Tibial nerve (tissue), 4 donors: ENCODE data around the gene BRD7. TPM values are rescaled to one million over a fixed set of nuclear protein-coding genes. Genes with fewer than 3 reads are reported as not detected.

Experiments used
- DNase-seq, 2 donors: peaks; one replicate each; pipeline ENCODE4 v3.0.0-alpha.2; 2019; ENCODE audit warnings: low spot score in 2 of 2
- H3K27ac ChIP-seq, 4 donors: fragments of 200-600 bp; sonication (generic) in 3 of 4; one replicate each; pipeline ENCODE4 v1.5.1; 2017 to 2019; ENCODE audit warnings: mild to moderate bottlenecking in 1 of 4
- H3K27me3 ChIP-seq, 2 donors: fragments of 200-600 bp; sonication (generic) in 1 of 2; one replicate each; pipeline versions ENCODE4 v1.5.1 to v1.6.0; 2017 to 2019
- H3K36me3 ChIP-seq, 3 donors: fragments of 200-600 bp; sonication (generic); one replicate each; pipeline ENCODE4 v1.5.1; 2018 to 2019
- H3K4me1 ChIP-seq, 4 donors: fragments of 200-600 bp; sonication (generic) in 3 of 4; one replicate each; pipeline ENCODE4 v1.5.1; 2017 to 2019
- H3K4me3 ChIP-seq, 4 donors: fragments of 200-600 bp; sonication (generic) in 3 of 4; one replicate each; pipeline ENCODE4 v1.5.1; 2017 to 2019; ENCODE audit warnings: mild to moderate bottlenecking in 1 of 4, moderate library complexity in 1 of 4
- H3K9me3 ChIP-seq, 4 donors: fragments of 200-600 bp; sonication (generic) in 3 of 4; one replicate each; pipeline ENCODE4 v1.5.1; 2017 to 2019
- EP300 ChIP-seq, 2 donors: sonication (generic); formaldehyde crosslinking; IDR thresholded peaks; one replicate each; pipeline ENCODE4 v1.6.1; 2017; ENCODE audit warnings: antibody characterized with exemption in 2 of 2, mild to moderate bottlenecking in 1 of 2
- POLR2A ChIP-seq, 2 donors: fragments of 450-650 bp; IDR thresholded peaks; one replicate each; pipeline ENCODE4 v1.6.1; 2017; ENCODE audit warnings: antibody characterized with exemption in 2 of 2, mild to moderate bottlenecking in 2 of 2, moderate library complexity in 2 of 2
- WGBS, 2 donors: methylation state at CpG; one replicate each; pipeline ENCODE4 v1.1.5; 2018; 5-methylcytosine and 5-hydroxymethylcytosine counted together
- total RNA-seq, 4 donors: library from RNA; depleted of rRNA; stranded (reverse); fragments of >200 nt; gene quantifications; one replicate each; pipeline ENCODE4 v1.1.0, GENCODE V29; 2016
- TF ChIP-seq, protein P1 (sequence below), 5 experiments: fragments of 200-600 bp in 3 of 5; fragments of 450-650 bp in 2 of 5; sonication (generic) in 3 of 5; IDR thresholded peaks; one replicate each; pipeline ENCODE4 v1.5.1; 2016 to 2019; ENCODE audit warnings: antibody characterized with exemption in 5 of 5, mild to moderate bottlenecking in 3 of 5, moderate library complexity in 2 of 5

The BRD7 gene
- total RNA-seq, 4 donors from 2014 or later: 35.4 to 55.7 (median 41.6) TPM

DNA sequence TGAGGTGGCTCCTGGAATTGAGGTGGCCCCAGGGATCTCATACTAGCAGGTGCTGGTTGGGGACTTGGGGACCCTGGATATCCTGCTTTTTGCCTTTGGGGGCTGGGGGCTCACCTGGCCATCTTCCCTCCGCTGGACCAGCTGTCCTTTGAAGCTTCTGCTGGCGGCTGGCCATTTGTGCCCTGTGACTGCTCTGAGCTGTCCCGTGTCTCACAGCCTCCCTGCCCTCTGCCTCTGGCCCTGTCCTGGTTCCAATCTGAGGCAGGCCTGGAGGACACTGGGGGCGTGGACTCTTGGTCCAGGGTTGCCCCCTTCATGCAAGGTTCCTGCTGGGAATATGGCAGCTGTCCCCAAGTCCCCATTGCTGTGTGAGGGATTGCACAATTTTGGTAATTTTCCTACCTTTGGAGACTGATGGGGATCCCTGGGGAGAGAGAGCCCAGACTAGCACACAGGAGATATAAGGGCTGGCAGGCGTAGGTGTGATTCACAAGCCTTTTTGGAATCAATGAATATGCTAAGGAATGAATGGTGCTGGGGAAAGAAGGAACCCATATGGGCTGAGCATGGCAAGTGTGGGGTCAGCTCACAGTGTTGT is 83.3 kb downstream of the BRD7 start:
- H3K4me1 ChIP-seq: peaks cover 0 to 45% (median 23%) of the 10 kb centered on the region in 4 donors
- peaks cover 0 to 13% (median 0%) of the 10 kb centered on the region in 3 donors for H3K36me3 ChIP-seq
- TF ChIP-seq POLR2A (IDR thresholded peaks at IDR 0.05): no peak
- H3K4me3 ChIP-seq: no peak overlapping the region
- no peak for DNase-seq
- H3K27ac ChIP-seq: no peak overlapping the region
- H3K9me3 ChIP-seq: peaks cover 0 to 7% (median 0%) of the 10 kb centered on the region in 4 donors
- WGBS, 2 donors: 55 to 64% methylated on average over 5 of the region's 5 CpGs
- no peaks in the 10 kb centered on the region for H3K27me3 ChIP-seq

DNA sequence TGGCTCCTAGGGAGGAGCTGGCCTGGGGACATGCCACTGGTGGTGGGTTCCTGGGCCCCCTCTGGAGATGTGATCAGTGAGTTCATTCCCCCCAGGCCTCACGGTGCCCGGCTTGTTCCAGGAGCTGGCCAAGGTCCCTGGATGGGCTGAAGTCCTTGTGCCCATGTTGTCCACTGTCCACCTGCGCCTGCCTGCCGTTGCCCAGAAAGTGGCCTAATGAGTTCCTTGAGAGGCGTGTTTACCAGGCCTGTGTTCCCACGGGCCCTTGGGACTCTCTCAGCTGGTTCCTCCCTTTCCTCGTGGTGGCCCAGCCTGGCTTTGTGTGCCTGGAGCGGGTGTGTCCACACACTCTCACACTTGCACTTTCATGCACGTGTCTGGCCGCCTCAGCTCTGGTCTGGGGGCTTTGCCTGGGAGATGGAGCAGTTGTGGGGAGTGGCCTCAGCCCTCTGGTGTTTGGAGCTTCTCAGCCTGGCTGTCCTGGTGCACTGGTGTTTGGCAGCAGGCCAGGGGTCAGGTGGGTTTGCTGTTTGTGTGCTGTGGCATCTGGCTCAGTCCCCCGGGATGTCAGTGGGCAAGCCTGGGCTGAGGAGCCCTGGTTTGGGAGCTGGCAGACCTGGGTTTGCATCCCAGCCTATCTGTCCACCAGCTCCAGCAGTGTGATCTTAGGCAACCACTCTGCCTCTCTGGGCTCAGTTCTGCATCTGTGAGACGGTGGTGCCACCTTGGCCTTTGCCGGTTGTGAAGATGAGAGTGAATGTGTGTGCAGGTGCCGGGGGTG is 84.5 kb downstream of the BRD7 start:
- 51% methylated on average over 10 to 12 of the region's 14 CpGs for WGBS, 2 donors
- H3K9me3 ChIP-seq: peaks cover 0 to 7% (median 0%) of the 10 kb centered on the region in 4 donors
- no peak overlapping the region for H3K4me3 ChIP-seq

DNA sequence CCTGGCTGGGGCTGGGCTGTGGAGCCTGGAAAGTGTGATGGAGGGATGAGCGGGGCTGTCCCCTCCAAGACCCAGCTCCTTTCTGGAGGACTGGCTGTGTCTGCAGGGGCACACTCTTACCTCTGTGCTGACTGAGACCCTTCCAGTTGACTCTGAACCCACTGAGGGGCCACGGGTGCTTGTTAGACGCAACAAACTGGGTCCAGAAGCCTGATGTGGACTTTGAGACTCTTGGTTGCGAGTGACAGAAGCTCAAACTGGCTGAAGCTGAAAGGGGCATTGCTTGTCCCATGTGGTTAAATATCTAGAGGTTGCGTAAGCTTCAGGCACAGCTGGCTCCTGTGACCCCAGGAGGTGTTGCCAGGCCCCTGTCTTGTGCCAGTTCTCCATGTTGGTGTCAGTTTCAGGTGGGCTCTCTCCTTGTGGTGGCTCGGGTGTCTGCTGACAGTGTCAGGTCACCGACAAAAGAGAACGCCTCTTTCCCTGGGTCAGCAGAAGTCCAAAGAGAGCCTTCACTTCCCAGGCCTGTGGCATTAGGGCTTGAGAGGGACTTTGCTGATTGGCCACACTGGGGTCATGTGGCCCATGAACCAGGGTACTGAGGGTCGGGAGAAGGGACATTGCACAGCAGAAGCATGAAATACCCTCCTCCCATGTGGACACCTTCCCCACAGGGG is 85.7 kb downstream of the BRD7 start:
- TF ChIP-seq, protein P1, sequence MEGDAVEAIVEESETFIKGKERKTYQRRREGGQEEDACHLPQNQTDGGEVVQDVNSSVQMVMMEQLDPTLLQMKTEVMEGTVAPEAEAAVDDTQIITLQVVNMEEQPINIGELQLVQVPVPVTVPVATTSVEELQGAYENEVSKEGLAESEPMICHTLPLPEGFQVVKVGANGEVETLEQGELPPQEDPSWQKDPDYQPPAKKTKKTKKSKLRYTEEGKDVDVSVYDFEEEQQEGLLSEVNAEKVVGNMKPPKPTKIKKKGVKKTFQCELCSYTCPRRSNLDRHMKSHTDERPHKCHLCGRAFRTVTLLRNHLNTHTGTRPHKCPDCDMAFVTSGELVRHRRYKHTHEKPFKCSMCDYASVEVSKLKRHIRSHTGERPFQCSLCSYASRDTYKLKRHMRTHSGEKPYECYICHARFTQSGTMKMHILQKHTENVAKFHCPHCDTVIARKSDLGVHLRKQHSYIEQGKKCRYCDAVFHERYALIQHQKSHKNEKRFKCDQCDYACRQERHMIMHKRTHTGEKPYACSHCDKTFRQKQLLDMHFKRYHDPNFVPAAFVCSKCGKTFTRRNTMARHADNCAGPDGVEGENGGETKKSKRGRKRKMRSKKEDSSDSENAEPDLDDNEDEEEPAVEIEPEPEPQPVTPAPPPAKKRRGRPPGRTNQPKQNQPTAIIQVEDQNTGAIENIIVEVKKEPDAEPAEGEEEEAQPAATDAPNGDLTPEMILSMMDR (IDR thresholded peaks at IDR 0.05): no peak
- TF ChIP-seq EP300 (IDR thresholded peaks at IDR 0.05) (no peak), POLR2A (IDR thresholded peaks at IDR 0.05) (no peak)
- WGBS, 2 donors: 79 to 80% methylated on average over 9 of the region's 9 CpGs
- Histone ChIP-seq H3K27me3 (no peaks in the 10 kb centered on the region), H3K4me1 (peaks cover 0 to 45% (median 23%) of the 10 kb centered on the region in 4 donors), H3K36me3 (peaks cover 0 to 3% (median 0%) of the 10 kb centered on the region in 3 donors), H3K9me3 (peaks cover 0 to 7% (median 0%) of the 10 kb centered on the region in 4 donors), H3K27ac (peak overlapping the region in 3 of 4 donors; percentile 12 to 71 (median 60)), H3K4me3 (no peak overlapping the region)
- DNase-seq: no peak

More for the DNA sequence above, 84.5 kb downstream of the BRD7 start:
- no peak for DNase-seq
- Histone ChIP-seq H3K27ac (peak overlapping the region in 1 of 4 donors; percentile 39), H3K4me1 (peaks cover 0 to 45% (median 23%) of the 10 kb centered on the region in 4 donors), H3K36me3 (peaks cover 0 to 8% (median 0%) of the 10 kb centered on the region in 3 donors), H3K27me3 (no peaks in the 10 kb centered on the region)
- TF ChIP-seq, protein P1 (IDR thresholded peaks at IDR 0.05): no peak
- TF ChIP-seq POLR2A (IDR thresholded peaks at IDR 0.05) (no peak), EP300 (IDR thresholded peaks at IDR 0.05) (peak in 1 of 2 donors; percentile 15)

DNA sequence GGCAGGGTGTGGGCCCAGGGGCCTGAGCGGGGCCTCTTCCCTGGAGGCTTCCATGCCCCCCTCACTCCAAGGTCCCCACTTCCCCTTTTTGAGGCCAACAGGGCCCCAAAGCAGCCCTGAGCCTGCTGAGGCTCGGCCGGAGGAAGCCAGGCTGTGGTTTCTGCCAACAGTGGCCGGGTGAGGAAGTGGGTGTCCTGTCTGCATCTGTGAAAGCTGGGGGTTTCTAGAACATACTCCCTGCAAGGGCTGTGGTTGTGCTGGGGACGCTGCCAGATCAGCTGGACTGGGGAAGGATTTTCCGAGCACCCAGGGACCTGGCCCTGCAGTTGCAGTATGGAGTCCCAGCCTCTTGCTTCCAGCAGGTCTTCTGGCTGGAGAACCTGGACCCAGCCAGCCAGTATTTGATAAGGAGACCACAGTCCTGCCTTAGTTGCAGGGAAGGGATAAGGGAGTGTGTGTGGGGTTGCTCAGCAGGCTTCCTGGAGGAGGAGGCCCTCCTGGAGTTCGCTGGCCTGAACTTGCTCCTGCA is 86.7 kb downstream of the BRD7 start:
- no peaks in the 10 kb centered on the region for H3K36me3 ChIP-seq
- H3K9me3 ChIP-seq: peaks cover 0 to 7% (median 0%) of the 10 kb centered on the region in 4 donors
- peak in 1 of 2 donors; percentile 53 for DNase-seq
- WGBS, 2 donors: 36 to 49% methylated on average over 7 of the region's 7 CpGs
- H3K4me1 ChIP-seq: peaks cover 0 to 45% (median 23%) of the 10 kb centered on the region in 4 donors
- TF ChIP-seq POLR2A (IDR thresholded peaks at IDR 0.05) (peak in 1 of 2 donors; percentile 16), EP300 (IDR thresholded peaks at IDR 0.05) (peak in 1 of 2 donors; percentile 65)
- TF ChIP-seq, protein P1 (IDR thresholded peaks at IDR 0.05): no peak
- peak overlapping the region in 3 of 4 donors; percentile 67 to 75 (median 71) for H3K27ac ChIP-seq
- no peaks in the 10 kb centered on the region for H3K27me3 ChIP-seq
- peak overlapping the region in 2 of 4 donors; percentile 15 to 19 for H3K4me3 ChIP-seq

DNA sequence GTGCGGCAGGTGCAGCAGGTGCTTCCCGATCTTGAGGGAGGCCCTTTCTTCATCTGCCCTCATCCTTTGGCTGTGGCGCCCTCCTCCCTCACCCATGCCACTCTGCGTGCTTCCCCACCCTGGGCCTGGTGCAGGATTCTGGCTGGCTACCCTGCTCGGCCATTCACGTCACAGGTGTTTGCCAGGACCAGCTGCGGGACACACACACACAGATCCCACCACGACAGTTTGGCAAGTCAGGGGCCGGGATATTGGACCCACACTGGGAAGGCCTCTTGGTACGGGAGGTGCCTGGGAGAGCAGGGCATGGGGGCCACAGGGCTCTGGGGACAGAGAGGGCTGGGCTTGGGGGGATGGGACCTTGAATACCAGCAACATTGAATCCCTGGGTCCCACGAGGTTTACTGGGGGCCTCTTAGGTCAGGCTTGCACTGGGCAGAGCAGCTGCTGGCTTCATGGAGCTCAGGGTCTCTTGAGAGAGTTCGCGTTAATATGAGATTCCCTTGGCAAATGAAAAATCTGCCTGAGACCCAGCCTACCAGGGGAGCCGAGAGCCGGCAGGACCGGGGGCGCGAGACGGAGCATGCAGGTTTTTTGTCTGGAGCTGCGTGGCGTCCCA is 87.3 kb downstream of the BRD7 start:
- Histone ChIP-seq H3K27me3 (no peaks in the 10 kb centered on the region), H3K36me3 (no peaks in the 10 kb centered on the region), H3K4me3 (peak overlapping the region in 2 of 4 donors; percentile 15 to 19), H3K27ac (peak overlapping the region in 3 of 4 donors; percentile 67 to 75 (median 71)), H3K4me1 (peaks cover 0 to 45% (median 23%) of the 10 kb centered on the region in 4 donors), H3K9me3 (peaks cover 0 to 5% (median 0%) of the 10 kb centered on the region in 4 donors)
- DNase-seq: no peak
- 69 to 78% methylated on average over 16 to 21 of the region's 21 CpGs for WGBS, 2 donors
- TF ChIP-seq POLR2A (IDR thresholded peaks at IDR 0.05) (no peak), EP300 (IDR thresholded peaks at IDR 0.05) (no peak)
- TF ChIP-seq, protein P1 (IDR thresholded peaks at IDR 0.05): no peak
